GM12872 (cell line): ENCODE measurements around the gene TBC1D4.

Experiments used
- TF ChIP-seq, protein P1 (sequence below): IDR thresholded peaks from 3 replicates; pipeline ENCODE4 v1.5.1; 2011; ENCODE audit warnings: low read depth, mild to moderate bottlenecking, low read length, moderate library complexity; ENCODE audit not compliant: insufficient read depth

TBC1D4 gene

DNA sequence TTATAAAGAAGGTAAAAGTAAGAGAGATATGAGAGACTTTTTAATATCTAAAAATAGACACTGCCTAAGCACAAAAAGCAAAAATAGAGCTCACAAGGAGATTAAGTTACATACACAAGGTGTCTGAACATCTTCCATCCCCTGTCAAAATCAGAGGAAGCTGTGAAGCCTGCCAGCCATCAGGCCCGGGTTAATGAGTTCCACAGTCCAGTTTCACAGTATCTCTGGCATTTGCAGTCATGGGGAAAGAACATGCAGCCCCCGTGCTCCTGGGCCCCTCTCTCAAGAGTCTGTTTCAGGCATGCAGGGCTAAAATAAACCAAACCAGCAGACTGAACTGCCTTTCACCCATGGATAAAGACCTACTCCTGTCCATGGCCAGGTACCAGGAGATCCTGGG, 79.2 kb downstream of the TBC1D4 start:
- TF ChIP-seq, protein P1, sequence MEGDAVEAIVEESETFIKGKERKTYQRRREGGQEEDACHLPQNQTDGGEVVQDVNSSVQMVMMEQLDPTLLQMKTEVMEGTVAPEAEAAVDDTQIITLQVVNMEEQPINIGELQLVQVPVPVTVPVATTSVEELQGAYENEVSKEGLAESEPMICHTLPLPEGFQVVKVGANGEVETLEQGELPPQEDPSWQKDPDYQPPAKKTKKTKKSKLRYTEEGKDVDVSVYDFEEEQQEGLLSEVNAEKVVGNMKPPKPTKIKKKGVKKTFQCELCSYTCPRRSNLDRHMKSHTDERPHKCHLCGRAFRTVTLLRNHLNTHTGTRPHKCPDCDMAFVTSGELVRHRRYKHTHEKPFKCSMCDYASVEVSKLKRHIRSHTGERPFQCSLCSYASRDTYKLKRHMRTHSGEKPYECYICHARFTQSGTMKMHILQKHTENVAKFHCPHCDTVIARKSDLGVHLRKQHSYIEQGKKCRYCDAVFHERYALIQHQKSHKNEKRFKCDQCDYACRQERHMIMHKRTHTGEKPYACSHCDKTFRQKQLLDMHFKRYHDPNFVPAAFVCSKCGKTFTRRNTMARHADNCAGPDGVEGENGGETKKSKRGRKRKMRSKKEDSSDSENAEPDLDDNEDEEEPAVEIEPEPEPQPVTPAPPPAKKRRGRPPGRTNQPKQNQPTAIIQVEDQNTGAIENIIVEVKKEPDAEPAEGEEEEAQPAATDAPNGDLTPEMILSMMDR: no peak

DNA sequence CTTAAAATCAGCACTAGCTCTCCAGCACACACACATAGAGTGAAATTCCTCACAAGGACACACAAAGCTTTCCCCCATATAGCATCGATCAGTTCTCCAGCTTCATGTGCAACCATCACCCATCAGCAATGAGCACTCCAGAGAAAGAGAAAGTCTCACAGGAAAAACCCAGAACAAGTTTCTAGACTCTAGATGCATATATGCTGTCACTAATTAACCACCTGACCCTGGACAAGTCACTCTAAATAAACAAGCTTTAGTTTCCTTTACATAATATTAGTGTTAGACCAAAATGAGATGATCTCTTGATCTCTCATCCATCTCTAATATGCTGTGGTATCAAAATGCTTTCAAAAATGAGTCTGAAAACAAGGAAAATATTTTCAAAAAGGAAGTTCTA, 81.2 kb downstream of the TBC1D4 start:
- TF ChIP-seq, protein P1: no peak

DNA sequence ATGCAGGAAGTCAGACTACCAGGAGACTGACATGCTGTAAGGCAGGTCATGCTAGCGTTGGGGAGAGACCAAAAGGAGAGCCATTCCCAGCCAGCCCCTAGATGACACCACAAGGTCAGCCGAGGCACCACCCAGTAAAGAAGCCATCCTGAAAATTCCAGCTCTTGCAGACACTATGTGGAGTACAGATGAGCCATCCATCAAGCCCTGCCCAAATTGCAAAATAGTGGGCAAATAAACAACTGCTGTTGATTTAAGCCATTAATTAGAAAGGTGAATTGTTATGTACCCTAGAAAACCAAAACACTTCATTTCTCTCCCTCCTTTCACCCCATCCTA, 82.1 kb downstream of the TBC1D4 start:
- TF ChIP-seq, protein P1: no peak

DNA sequence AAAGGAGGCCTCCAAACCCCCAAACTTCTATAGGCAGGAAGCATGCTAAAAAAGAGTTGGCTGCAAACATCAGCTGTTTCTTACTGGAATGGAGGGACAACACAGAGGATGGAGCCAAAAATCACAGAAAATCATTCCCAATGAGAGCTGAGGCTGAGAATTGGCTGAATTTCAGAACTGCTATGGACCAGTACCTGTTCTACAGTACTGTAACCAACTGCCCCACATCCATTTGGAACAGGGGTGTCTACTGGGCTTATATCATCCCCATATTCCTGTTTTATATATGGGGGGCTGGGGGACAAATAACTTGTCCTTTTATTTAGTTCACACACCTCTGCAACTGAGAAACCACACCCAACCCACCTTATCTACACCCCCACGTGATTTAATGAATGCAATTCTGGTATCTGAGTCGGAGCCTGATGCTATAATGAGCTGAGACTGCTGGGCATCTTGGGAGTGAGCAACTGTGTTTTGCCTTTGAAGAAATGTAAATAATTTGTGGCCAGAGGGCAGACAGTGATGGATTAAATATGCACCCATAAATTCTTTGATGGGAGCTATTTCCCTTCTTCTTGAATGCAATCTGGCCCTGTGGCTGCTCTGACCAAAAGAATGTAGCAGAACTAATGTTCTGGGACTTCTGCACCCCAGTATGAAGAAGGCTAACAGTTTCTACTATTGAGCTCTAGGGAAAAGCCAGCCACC, 82.6 kb downstream of the TBC1D4 start:
- TF ChIP-seq, protein P1: no peak

DNA sequence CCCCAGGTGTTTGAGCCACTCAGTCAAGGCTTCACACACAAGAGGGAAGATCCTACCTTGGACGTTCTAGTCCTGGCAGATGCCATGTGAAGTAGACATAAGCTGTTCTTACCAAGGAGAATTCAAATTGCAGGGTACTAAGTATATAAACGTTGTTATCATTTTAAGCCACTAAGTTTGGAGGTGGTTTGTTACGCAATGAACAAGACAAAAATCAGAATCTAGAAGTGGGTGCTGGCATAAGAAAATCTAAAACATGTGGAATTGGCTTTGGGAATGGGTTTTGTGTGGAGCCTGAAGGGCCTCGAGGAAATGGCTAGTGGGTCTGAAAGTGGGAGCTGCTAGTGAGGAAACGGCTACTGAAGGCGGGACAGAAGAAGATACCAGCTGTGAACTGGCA, 83.9 kb downstream of the TBC1D4 start:
- TF ChIP-seq, protein P1: no peak

DNA sequence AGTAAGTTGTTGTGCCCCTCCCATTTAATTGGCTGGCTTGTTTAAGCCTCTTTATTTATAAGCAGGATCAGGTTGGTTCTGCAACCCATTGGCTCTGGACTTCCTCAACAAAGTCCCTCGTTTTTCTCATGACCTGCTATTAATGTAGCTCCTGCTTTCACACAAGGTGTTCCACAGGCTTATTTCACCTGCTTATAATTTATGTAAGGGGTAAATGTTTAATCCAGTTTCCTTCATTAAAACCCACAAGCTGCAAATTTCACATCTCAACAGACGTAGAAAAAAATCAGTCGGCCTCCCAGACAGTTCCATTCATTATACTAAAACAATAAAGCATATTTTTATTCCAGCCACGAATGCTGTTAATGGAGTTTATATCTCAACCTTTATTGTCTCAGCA, 86.1 kb downstream of the TBC1D4 start:
- TF ChIP-seq, protein P1: no peak

DNA sequence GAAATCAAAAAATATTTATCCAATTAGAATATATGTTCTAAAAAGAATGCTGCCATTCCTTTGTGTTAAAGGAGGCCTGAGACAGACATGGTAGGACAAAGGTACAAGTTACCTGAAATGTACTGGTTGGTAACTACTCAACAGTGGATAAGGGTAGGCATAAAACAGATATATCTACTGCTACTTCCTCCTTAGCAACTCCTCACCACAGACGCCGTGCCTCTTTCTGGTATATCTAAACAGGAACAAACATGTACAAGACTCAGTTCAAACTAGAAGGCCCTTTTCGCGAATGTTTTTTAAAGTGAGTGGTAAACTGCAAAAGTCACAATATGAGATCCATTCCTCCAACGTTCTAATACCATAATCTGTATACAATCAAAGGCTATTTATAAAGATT, 86.9 kb downstream of the TBC1D4 start:
- TF ChIP-seq, protein P1: no peak
